GM19351 (cell line): ENCODE data around the gene PXN.

Source experiments
- ATAC-seq: cut with Tn5 transposase; IDR thresholded peaks from one replicate; pipeline ENCODE4 v1.9.1; 2021; ENCODE audit warnings: mild to moderate bottlenecking, moderate library complexity; ENCODE audit not compliant: unreplicated experiment

Gene PXN

DNA sequence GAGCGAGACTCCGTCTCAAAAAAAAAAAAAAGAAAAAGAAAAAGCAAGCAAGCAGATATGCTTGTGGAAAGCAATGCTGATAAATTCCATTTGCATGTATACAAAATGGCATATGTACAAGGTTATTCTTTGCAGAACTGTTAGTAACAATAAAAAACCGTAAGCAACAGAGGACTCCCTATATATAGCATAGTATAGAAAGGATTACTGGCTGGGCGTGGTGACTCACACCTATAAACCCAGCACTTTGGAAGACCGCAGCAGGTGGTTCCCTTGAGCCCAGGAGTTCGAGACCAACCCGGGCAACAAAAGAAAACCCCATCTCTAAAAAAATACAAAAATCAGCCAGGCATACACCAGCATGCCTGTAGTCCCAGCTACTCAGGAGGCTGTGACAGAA is 84.6 kb downstream of the PXN start:
- ATAC-seq = no peak

- no peak for ATAC-seq
Measured at GRCh38 chr12:120175537-120175936, 90.0 kb downstream of the PXN start.

- ATAC-seq = no peak
Measured at GRCh38 chr12:120175062-120175461, 90.5 kb downstream of the PXN start.

DNA sequence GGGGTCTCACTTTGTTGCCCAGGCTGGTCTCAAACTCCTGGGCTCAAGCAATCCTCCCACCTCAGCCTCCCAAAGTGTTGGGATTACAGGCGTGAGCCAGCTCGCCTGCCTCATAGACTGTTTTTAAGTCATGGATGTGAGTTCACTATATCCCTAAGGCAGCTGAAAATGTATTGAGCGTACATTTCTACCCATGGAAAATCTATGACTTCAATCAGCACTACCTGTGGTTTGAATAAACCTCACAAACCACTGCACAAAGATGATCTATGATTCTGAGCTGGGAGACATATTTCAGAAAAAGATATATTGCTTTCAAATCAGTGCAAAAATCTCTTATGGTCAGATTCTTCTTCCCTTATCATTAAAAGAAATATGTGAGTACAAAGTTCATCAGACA is 93.5 kb downstream of the PXN start:
- no peak for ATAC-seq

- no peak for ATAC-seq
Measured at GRCh38 chr12:120170631-120171030, 94.9 kb downstream of the PXN start.

DNA sequence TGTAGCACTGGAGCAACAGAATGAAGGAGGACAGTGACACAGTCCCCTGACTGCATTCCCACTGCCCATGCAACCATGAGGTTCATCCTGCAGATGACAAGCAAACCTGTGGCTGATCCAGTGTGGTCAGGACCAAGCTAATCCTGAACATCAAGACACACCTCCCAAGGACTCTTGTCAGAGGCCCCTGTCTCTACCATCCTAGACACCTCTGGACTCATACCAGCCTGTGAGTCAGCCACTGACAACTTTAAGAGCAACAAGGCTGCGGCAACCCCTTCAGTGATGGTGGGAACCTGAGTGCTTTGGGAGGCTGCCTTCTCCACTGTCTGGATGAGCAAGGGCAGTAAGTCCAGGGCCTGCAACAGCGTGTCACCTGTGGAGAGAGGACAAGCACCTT is 95.6 kb downstream of the PXN start:
- no peak for ATAC-seq

DNA sequence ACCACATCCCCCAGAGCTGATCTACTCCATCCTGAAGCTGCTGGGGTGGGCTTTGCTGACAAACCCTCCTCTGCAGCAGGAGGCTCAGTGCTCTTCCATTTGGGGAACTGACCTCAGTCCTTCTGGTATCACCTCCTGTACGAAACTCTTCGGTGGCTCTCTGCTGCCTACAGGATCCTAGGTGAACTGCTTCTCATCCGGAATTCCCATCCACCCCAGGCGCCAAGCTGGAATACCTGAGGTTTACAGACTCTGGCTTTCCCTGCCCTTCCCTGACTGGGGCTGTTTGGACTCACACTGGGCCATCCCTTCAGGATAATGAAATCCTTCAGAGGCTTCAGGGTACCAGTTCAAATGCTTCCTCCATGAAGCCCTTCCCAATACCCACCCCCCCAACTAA is 97.2 kb downstream of the PXN start:
- no peak for ATAC-seq

DNA sequence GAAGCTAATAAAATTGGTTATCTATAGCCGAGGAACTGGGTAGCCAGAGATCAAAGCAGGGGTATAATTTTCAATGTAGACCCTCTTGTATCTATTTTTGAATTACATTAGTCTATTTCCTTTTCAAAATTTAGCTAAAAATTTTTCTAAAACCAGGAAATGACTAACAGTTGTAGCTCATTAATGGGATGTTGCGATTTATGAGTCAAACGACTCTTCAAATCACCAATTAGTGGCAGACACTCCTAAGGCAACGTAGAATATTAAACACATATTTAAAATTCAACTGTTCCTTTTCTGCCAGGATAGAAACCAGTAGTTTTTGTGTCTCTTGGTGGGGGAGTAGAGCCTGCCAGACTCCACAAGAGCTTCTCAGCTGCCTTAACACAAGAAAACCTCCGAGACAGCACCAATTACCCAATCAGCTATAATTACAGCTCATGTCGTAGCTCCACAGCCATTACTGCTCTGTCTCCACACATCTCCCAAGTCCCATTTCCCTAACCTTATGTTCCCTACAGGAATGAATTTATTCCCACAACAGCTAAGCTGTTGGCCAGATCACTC is 97.9 kb downstream of the PXN start:
- ATAC-seq = no peak

DNA sequence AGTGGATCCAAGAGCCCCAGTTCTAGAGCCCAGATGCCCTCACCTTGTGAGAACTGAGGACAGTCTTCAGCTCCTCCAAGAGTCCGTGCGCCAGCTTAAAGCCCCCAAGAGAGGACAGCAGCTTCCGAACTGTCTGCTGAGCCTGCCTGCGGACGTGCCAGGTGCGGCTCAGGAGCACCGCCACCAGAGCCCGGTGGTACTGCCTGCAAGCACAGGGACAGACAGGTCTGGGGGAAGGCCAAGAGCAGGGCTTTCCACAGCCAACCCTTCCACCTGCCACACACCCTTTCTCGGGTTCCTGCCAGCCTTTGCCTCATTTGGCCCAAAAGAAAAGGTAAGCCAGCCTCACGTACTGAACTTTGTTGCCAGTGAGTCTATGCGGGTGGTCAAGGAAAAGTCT is 101.2 kb downstream of the PXN start:
- no peak for ATAC-seq

- ATAC-seq = no peak
Measured at GRCh38 chr12:120162763-120163162, 102.8 kb downstream of the PXN start.

DNA sequence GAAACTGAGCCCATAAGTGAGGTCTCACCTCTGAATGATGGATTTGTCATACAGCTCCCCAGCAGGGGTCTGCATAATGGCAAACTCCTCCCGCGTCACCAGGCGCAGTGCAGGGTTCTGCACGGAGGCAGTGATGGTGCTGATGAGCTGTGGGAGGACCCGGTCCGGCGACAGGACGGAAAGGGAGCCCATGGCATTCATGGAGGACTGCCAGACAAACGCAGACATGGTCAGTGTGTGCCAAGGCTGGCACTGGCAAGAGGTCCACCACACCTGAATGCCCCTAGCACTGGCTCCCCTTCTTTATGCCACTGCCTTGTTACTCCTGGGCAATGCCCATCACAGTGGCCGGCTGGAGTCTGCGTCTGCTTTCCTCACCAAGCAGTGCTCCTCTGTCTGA is 103.7 kb downstream of the PXN start:
- no peak for ATAC-seq
